ENCODE results near the gene NEK1. TPM values are rescaled to one million over a fixed set of nuclear protein-coding genes. Genes with fewer than 3 reads are reported as not detected.

NEK1 gene, protein sequence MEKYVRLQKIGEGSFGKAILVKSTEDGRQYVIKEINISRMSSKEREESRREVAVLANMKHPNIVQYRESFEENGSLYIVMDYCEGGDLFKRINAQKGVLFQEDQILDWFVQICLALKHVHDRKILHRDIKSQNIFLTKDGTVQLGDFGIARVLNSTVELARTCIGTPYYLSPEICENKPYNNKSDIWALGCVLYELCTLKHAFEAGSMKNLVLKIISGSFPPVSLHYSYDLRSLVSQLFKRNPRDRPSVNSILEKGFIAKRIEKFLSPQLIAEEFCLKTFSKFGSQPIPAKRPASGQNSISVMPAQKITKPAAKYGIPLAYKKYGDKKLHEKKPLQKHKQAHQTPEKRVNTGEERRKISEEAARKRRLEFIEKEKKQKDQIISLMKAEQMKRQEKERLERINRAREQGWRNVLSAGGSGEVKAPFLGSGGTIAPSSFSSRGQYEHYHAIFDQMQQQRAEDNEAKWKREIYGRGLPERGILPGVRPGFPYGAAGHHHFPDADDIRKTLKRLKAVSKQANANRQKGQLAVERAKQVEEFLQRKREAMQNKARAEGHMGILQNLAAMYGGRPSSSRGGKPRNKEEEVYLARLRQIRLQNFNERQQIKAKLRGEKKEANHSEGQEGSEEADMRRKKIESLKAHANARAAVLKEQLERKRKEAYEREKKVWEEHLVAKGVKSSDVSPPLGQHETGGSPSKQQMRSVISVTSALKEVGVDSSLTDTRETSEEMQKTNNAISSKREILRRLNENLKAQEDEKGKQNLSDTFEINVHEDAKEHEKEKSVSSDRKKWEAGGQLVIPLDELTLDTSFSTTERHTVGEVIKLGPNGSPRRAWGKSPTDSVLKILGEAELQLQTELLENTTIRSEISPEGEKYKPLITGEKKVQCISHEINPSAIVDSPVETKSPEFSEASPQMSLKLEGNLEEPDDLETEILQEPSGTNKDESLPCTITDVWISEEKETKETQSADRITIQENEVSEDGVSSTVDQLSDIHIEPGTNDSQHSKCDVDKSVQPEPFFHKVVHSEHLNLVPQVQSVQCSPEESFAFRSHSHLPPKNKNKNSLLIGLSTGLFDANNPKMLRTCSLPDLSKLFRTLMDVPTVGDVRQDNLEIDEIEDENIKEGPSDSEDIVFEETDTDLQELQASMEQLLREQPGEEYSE (N-terminal part only)
- total RNA-seq (2022; extraction: Qiagen RNA extraction; ENCODE audit: low read depth) = 2.3 to 4.3 TPM (median 2.8 TPM) in 5 replicates

DNA sequence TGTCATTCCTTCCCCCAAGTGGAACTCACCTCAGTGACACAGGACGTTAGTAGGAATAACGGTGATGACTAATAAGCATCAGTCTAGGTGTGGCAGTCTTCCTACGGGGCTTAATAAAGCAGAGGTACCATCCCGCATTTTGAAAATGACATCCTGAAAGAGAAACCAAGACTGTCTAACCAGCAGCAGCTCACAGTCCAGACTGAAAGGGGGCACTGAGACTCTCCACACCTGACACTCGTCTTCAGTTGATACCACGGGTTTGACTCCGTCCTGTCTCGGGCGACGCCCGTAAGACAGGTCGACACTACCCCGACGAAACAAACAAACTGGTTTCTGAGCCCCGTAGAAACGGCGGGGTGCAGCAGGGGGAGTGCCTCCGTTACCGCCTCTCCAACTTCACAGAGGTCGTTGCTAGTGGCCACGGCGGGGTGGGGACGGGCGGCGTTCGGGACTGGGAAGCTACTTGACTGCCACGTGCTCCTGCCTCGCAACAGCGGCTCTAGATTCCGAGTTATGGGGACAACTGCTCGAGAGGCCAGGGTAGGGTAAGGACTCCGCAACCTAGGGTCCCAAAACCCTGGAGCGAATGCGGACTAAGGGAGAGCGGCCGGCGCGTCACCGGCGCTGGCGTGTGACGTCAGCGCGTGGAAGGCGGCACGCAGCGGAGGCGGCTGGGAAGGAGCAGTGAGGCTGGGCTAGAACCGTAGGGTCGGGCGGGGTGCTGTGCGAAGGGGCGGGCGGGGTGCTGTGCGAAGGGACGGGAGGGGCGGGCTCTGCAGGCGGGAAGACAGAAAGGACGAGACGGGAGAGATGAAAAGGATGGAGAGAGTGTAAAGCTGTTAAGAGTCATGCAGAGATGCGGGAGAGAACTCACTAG, at the start of gene NEK1:
TSS of gene NEK1 (minus strand) at position 593 of the 880 bp plus-strand sequence. CDS start 9,953 bp downstream, outside the sequence.

DNA sequence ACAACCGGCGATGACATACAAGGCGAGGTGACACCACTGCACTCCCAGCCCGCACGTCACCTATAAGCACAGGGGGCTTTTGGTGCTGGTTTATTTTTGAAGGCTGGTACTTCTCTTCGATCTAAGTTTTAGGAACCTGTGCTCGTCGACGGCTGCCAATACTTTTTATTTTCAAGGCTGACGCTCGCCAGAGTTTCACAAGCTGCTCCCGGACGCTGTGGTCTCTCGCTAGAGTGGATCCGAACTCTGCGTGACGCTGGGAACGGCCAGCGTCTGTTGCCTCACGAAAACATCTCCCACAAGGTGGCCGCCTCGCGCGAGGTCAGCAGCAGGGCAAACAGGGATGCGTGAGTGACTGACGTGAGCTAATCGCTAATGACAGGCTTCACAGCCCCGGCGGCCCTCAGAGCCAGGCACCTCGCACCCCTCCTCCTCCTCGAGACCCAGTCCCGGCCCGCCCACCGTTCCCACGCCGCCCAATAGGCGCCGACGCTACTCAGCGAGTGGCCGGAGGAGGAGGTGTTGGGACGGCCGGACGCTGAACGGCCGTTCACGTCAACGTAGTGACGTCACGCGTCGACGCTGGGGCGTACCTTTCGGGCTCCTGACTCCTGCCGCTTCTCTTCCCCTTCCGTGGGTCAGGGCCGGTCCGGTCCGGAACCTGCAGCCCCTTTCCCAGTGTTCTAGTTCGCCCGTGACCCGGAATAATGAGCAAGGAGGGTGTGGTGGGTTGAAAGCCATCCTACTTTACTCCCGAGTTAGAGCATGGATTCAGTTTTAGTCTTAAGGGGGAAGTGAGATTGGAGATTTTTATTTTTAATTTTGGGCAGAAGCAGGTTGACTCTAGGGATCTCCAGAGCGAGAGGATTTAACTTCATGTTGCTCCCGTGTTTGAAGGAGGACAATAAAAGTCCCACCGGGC, 7.8 kb upstream of the NEK1 start, which contains the start of gene CLCN3:
TSS of gene CLCN3 (plus strand) at position 621 of the 922 bp plus-strand sequence. CDS start 15,351 bp downstream, outside the sequence.

Other genes starting within 250 kb of the NEK1 start
- 14.6 to 20.6 TPM (median 19.1 TPM) in 5 replicates for gene CLCN3, start 8.0 kb upstream of the NEK1 start, total RNA-seq (2022; extraction: Qiagen RNA extraction; ENCODE audit: low read depth)
- gene HPF1, start 145.4 kb upstream of the NEK1 start, total RNA-seq (2022; extraction: Qiagen RNA extraction; ENCODE audit: low read depth) = 16.6 to 22.7 TPM (median 17.3 TPM) in 5 replicates